ENCODE data around the gene TNS4. TPM values are rescaled to one million over a fixed set of nuclear protein-coding genes. Genes with fewer than 3 reads are reported as not detected.

TNS4 gene
- total RNA-seq, 1 donor from 2014 or later, result not detected

DNA sequence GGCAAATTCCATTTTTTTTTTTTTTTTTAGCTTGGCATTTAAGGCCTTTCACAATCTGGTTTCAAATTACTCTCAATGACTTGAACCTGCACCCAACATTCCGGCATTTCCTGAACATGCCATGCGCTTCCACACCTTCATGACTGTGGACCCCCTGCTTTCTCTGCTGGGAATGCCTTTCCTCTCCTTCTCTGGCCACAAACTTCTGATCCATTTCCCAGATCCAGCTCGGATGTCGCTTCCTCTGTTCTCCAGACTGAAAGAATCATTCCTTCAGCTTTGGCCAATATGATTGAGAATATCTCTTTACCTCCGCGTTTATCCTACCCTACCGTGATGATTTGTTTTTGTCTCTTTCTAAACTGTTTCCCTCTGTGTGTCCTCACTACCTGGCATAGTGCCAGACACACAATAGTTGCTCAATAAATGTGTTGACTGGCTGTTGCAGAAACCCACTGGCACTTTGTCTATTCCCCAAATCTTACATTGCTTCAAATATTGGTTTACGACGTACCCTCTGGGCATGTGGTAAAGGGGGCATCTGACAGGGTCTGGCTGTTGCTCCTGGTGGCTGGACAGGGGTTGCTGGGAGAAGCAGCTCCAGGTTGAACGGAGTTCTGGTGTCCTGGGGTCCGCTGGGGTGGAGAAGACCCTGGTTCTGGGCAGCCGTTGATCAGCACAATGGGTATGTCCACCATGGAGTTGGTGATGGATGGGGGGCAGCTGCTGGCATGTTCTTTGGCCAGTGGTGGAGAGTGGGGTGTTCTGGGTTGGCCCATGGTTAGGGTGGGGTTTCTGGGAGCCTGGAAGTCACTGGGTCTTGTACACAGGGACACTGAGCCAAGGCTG, 14.7 kb downstream of the TNS4 start:
- FAIRE-seq (peak; percentile 54), DNase-seq (ENCODE audit: low read depth) (peak; percentile 89)
- Mint-ChIP-seq H3K9me3 (ENCODE audit: unreplicated experiment) (no peaks in the 10 kb centered on the region), H3K27ac (ENCODE audit: unreplicated experiment) (peak overlapping the region; percentile 97), H3K4me3 (ENCODE audit: unreplicated experiment) (peak overlapping the region; percentile 61), H3K4me1 (ENCODE audit: low read depth, unreplicated experiment) (peaks cover 42% of the 10 kb centered on the region), H3K36me3 (ENCODE audit: low read depth, unreplicated experiment) (no peaks in the 10 kb centered on the region), H3K27me3 (ENCODE audit: low read depth, unreplicated experiment) (no peaks in the 10 kb centered on the region)
- H3K4me1 ChIP-seq (ENCODE audit: insufficient read depth, low read length), result peaks cover 42% of the 10 kb centered on the region
- no peak overlapping the region for H2AFZ ChIP-seq (ENCODE audit: low read depth, low read length)
- peak overlapping the region; percentile 82 for H3K9ac ChIP-seq (ENCODE audit: low read length)
- H3K4me3 ChIP-seq (ENCODE audit: insufficient read depth, low read depth, low read length), result peak overlapping the region; percentile 27
- H3K27ac ChIP-seq (ENCODE audit: low read depth, low read length), result peak overlapping the region; percentile 96
- H4K20me1 ChIP-seq (ENCODE audit: insufficient read depth, low read length), result no peaks in the 10 kb centered on the region
- H3K9me3 ChIP-seq (ENCODE audit: insufficient read depth, low read depth, low read length), result no peaks in the 10 kb centered on the region
- peak overlapping the region; percentile 86 for H3K4me2 ChIP-seq (ENCODE audit: low read length)
- no peaks in the 10 kb centered on the region for H3K27me3 ChIP-seq (ENCODE audit: insufficient read depth, low read length)
- TF ChIP-seq, protein P1, sequence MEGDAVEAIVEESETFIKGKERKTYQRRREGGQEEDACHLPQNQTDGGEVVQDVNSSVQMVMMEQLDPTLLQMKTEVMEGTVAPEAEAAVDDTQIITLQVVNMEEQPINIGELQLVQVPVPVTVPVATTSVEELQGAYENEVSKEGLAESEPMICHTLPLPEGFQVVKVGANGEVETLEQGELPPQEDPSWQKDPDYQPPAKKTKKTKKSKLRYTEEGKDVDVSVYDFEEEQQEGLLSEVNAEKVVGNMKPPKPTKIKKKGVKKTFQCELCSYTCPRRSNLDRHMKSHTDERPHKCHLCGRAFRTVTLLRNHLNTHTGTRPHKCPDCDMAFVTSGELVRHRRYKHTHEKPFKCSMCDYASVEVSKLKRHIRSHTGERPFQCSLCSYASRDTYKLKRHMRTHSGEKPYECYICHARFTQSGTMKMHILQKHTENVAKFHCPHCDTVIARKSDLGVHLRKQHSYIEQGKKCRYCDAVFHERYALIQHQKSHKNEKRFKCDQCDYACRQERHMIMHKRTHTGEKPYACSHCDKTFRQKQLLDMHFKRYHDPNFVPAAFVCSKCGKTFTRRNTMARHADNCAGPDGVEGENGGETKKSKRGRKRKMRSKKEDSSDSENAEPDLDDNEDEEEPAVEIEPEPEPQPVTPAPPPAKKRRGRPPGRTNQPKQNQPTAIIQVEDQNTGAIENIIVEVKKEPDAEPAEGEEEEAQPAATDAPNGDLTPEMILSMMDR (IDR thresholded peaks at IDR 0.05; ENCODE audit: insufficient read depth, low read depth, low read length), result no peak
- no peak for TF ChIP-seq EZH2 (IDR thresholded peaks at IDR 0.05; ENCODE audit: insufficient read depth, low read length)
- no peaks in the 10 kb centered on the region for H3K79me2 ChIP-seq (ENCODE audit: insufficient read depth, low read length)
- H3K36me3 ChIP-seq (ENCODE audit: insufficient read depth, low read length), result no peaks in the 10 kb centered on the region

DNA sequence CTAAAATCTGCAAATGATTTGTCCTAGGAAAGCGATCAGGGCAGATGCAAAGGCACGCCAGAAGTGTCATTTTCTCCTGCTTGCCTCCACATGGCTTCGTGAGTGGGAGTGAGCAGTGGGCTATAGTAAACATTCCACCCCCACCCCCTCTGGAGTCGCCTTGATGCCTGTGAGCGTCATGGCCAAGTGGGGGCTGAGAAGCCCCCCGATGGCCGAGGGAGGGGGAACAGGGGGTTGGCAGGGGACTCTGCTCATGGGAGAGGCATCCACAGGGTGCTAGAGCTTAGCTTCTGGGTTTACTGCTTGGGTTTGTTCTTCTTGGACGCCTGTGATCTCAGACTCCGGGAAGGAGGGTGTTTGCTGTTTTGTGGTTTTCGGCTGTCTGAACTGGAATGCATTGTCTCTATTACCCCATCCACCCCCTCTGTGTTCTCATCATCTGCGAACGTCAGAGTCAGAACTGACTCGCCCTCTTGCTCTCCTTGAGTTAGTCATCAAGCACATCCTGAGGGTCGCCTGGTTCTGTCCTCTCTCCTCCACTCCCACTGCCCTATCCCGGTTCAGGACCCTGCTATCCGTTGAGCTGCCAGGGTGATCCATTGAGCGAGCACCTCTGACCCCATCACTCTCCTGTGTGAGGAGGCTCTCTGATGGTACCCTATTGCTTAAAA, 15.4 kb downstream of the TNS4 start:
- Histone ChIP-seq H4K20me1 (ENCODE audit: insufficient read depth, low read length) (no peaks in the 10 kb centered on the region), H3K27ac (ENCODE audit: low read depth, low read length) (peak overlapping the region; percentile 96), H3K79me2 (ENCODE audit: insufficient read depth, low read length) (no peaks in the 10 kb centered on the region), H3K36me3 (ENCODE audit: insufficient read depth, low read length) (no peaks in the 10 kb centered on the region), H3K9me3 (ENCODE audit: insufficient read depth, low read depth, low read length) (no peaks in the 10 kb centered on the region), H3K4me1 (ENCODE audit: insufficient read depth, low read length) (peaks cover 42% of the 10 kb centered on the region), H3K4me3 (ENCODE audit: insufficient read depth, low read depth, low read length) (peak overlapping the region; percentile 27), H3K9ac (ENCODE audit: low read length) (peak overlapping the region; percentile 82), H2AFZ (ENCODE audit: low read depth, low read length) (no peak overlapping the region), H3K27me3 (ENCODE audit: insufficient read depth, low read length) (no peaks in the 10 kb centered on the region), H3K4me2 (ENCODE audit: low read length) (peak overlapping the region; percentile 86)
- FAIRE-seq (peak; percentile 98), DNase-seq (ENCODE audit: low read depth) (peak; percentile 99)
- H3K36me3 Mint-ChIP-seq (ENCODE audit: low read depth, unreplicated experiment), result no peaks in the 10 kb centered on the region
- H3K4me3 Mint-ChIP-seq (ENCODE audit: unreplicated experiment), result no peak overlapping the region
- H3K4me1 Mint-ChIP-seq (ENCODE audit: low read depth, unreplicated experiment), result peaks cover 40% of the 10 kb centered on the region
- no peaks in the 10 kb centered on the region for H3K9me3 Mint-ChIP-seq (ENCODE audit: unreplicated experiment)
- no peaks in the 10 kb centered on the region for H3K27me3 Mint-ChIP-seq (ENCODE audit: low read depth, unreplicated experiment)
- TF ChIP-seq, protein P1 (IDR thresholded peaks at IDR 0.05; ENCODE audit: insufficient read depth, low read depth, low read length), result no peak
- no peak for TF ChIP-seq EZH2 (IDR thresholded peaks at IDR 0.05; ENCODE audit: insufficient read depth, low read length)
- H3K27ac Mint-ChIP-seq (ENCODE audit: unreplicated experiment), result peak overlapping the region; percentile 97

All from astrocyte (in vitro differentiated cells and primary cell).